WTC11 (cell line): ENCODE data around the gene ERFL. TPM values are rescaled to one million over a fixed set of nuclear protein-coding genes. Genes with fewer than 3 reads are reported as not detected.

ENCODE experiments used
- ATAC-seq: fragments of 200-7000 bp; cut with Tn5 transposase; 2 replicates; pipeline ENCODE4 v1.10.0; 2021; ENCODE audit warnings: mild to moderate bottlenecking, moderate library complexity
- CTCF ChIA-PET: fragments of 300-600 bp; sonication (Branson Sonifier 250); formaldehyde crosslinking; loops from one replicate; lab custom pipeline; 2021; ENCODE audit warnings: antibody characterized with exemption; lab: Charles Lee
- POLR2A ChIA-PET: fragments of 350-600 bp; sonication (Branson Sonifier 250); formaldehyde crosslinking; loops from one replicate; lab custom pipeline; 2021; ENCODE audit warnings: antibody characterized with exemption; lab: Charles Lee
- DNase-seq: peaks from one replicate; pipeline ENCODE4 v3.0.0; 2021; ENCODE audit warnings: low spot score
- H3K27ac Mint-ChIP-seq: 2 replicates; pipeline ENCODE4 v1.8.0; 2021; ENCODE audit warnings: mixed read lengths
- H3K27me3 Mint-ChIP-seq: 2 replicates; pipeline ENCODE4 v1.8.0; 2021; ENCODE audit warnings: low read depth, mild to moderate bottlenecking, moderate library complexity, mixed read lengths
- H3K36me3 Mint-ChIP-seq: 2 replicates; pipeline ENCODE4 v1.8.0; 2021; ENCODE audit warnings: mixed read lengths
- H3K4me1 Mint-ChIP-seq: 2 replicates; pipeline ENCODE4 v1.8.0; 2022; ENCODE audit warnings: mixed read lengths
- H3K4me3 Mint-ChIP-seq: 2 replicates; pipeline ENCODE4 v1.8.0; 2021; ENCODE audit warnings: mild to moderate bottlenecking, moderate library complexity, mixed read lengths
- H3K9me3 Mint-ChIP-seq: 2 replicates; pipeline ENCODE4 v1.8.0; 2021; ENCODE audit warnings: mixed read lengths
- EMX1 ChIP-seq: fragments of 250-450 bp; sonication (Bioruptor Pico); IDR thresholded peaks from 2 replicates; pipeline ENCODE4 v1.8.0; 2021; ENCODE audit warnings: mild to moderate bottlenecking
- GABPB1 ChIP-seq: sonication (generic); formaldehyde crosslinking; IDR thresholded peaks from 2 replicates; pipeline ENCODE4 v1.8.1; 2023; ENCODE audit warnings: mild to moderate bottlenecking, missing genetic modification reagents
- GRHL2 ChIP-seq: fragments of 250-450 bp; sonication (Bioruptor Pico); IDR thresholded peaks from 2 replicates; pipeline ENCODE4 v1.8.0; 2022; ENCODE audit warnings: mild to moderate bottlenecking, moderate library complexity; ENCODE audit not compliant: insufficient replicate concordance, severe bottlenecking
- MXD4 ChIP-seq: fragments of 250-450 bp; sonication (Bioruptor Pico); IDR thresholded peaks from 2 replicates; pipeline ENCODE4 v1.8.0; 2021; ENCODE audit warnings: mild to moderate bottlenecking, moderate library complexity, borderline replicate concordance
- NFE2L1 ChIP-seq: sonication (generic); formaldehyde crosslinking; IDR thresholded peaks from 2 replicates; pipeline ENCODE4 v1.8.1; 2023; ENCODE audit warnings: missing genetic modification reagents
- NR1H2 ChIP-seq: sonication (generic); formaldehyde crosslinking; IDR thresholded peaks from 2 replicates; pipeline ENCODE4 v1.9.0; 2021; ENCODE audit warnings: mild to moderate bottlenecking, moderate library complexity, missing genetic modification reagents
- PRRX2 ChIP-seq: fragments of 250-450 bp; sonication (Bioruptor Pico); IDR thresholded peaks from 2 replicates; pipeline ENCODE4 v1.8.0; 2021; ENCODE audit warnings: mild to moderate bottlenecking
- RELA ChIP-seq: sonication (generic); formaldehyde crosslinking; IDR thresholded peaks from 2 replicates; pipeline ENCODE4 v1.8.1; 2022; ENCODE audit warnings: missing genetic modification reagents, mild to moderate bottlenecking, borderline replicate concordance
- ZNF219 ChIP-seq: sonication (generic); formaldehyde crosslinking; IDR thresholded peaks from 2 replicates; pipeline ENCODE4 v1.8.0; 2023; ENCODE audit warnings: missing genetic modification reagents, mild to moderate bottlenecking, borderline replicate concordance
- ZNF423 ChIP-seq: fragments of 250-450 bp; sonication (Bioruptor Pico); IDR thresholded peaks from 2 replicates; pipeline ENCODE4 v2.1.2; 2022; ENCODE audit warnings: mild to moderate bottlenecking, moderate library complexity
- total RNA-seq: library from RNA; stranded (reverse); gene quantifications from 3 replicates; pipeline ENCODE4 v1.2.3, GENCODE V29; 2021
- TF ChIP-seq, protein P1 (sequence below): sonication (generic); formaldehyde crosslinking; IDR thresholded peaks from 2 replicates; pipeline ENCODE4 v1.8.0; 2023; ENCODE audit warnings: mild to moderate bottlenecking, missing genetic modification reagents
- TF ChIP-seq, protein P2 (sequence below): fragments of 200-600 bp; IDR thresholded peaks from 2 replicates; pipeline ENCODE4 v1.8.0; 2022; ENCODE audit warnings: antibody characterized with exemption
- TF ChIP-seq, protein P3 (sequence below): sonication (generic); formaldehyde crosslinking; IDR thresholded peaks from 2 replicates; pipeline ENCODE4 v1.8.0; 2022; ENCODE audit warnings: missing genetic modification reagents
- TF ChIP-seq, protein P4 (sequence below): fragments of 250-450 bp; sonication (Bioruptor Pico); IDR thresholded peaks from 2 replicates; pipeline ENCODE4 v2.1.2; 2022; ENCODE audit warnings: mild to moderate bottlenecking, moderate library complexity
- TF ChIP-seq, protein P5 (sequence below): fragments of 250-450 bp; sonication (Bioruptor Pico); IDR thresholded peaks from 2 replicates; pipeline ENCODE4 v1.8.0; 2021; ENCODE audit warnings: mild to moderate bottlenecking
- TF ChIP-seq, protein P6 (sequence below): sonication (generic); formaldehyde crosslinking; IDR thresholded peaks from 2 replicates; pipeline ENCODE4 v1.8.0; 2022; ENCODE audit warnings: mild to moderate bottlenecking, missing genetic modification reagents

ERFL gene
- total RNA-seq, 1 experiment from 2014 or later: 0.31 TPM

DNA sequence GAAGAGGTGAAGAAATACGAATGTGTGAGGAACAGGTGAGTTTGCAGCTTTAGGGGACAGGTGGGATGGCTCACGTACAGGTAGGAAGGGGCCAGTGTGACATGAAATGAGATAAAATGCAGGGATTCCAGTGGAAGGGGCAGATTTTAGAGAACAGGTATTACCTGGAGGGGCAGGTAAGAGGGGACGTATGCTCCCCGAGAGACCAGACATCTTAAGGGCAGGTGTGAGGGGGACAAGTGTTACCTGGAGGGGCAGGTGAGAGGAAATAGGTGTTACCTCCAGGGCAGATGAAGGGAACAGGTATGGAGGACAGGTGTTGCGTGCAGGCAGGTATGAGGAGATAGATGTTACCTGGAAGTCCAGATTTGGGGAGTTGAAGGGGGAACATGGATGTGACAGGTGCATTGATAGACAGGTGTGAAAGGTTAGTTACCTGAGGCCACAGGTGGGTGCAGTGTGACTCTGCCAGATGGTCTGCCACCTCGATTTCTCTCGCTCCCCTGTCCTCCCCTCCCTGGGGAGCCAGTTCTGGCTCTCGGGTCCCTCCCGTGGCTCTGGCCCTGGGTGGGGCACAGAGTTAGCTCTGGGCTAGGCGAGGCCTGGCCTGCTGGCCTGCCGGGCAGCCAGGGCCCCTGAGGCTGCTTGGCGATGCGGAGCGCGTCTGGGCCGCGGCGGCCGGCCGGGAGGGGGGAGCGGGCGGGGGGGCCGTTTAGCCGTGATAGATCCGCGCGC is 2.1 kb downstream of the ERFL start:
- ChIA-PET POLR2A (interaction anchor here (0.5 kb wide), 1 partner anchor 94 kb away, joined by 5 read pairs; no protein-coding TSS in a partner anchor), CTCF (no interaction called here)
- H3K4me1 Mint-ChIP-seq: peaks cover 28% of the 10 kb centered on the region
- TF ChIP-seq EMX1 (no peak), GABPB1 (CRISPR knock-in tag) (no peak), RELA (CRISPR knock-in tag) (no peak), PRRX2 (CRISPR knock-in tag) (no peak), ZNF423 (CRISPR knock-in tag) (no peak), NR1H2 (CRISPR knock-in tag) (no peak), GRHL2 (no peak), ZNF219 (CRISPR knock-in tag) (no peak), MXD4 (CRISPR knock-in tag) (no peak), NFE2L1 (CRISPR knock-in tag) (no peak)
- TF ChIP-seq, protein P1, sequence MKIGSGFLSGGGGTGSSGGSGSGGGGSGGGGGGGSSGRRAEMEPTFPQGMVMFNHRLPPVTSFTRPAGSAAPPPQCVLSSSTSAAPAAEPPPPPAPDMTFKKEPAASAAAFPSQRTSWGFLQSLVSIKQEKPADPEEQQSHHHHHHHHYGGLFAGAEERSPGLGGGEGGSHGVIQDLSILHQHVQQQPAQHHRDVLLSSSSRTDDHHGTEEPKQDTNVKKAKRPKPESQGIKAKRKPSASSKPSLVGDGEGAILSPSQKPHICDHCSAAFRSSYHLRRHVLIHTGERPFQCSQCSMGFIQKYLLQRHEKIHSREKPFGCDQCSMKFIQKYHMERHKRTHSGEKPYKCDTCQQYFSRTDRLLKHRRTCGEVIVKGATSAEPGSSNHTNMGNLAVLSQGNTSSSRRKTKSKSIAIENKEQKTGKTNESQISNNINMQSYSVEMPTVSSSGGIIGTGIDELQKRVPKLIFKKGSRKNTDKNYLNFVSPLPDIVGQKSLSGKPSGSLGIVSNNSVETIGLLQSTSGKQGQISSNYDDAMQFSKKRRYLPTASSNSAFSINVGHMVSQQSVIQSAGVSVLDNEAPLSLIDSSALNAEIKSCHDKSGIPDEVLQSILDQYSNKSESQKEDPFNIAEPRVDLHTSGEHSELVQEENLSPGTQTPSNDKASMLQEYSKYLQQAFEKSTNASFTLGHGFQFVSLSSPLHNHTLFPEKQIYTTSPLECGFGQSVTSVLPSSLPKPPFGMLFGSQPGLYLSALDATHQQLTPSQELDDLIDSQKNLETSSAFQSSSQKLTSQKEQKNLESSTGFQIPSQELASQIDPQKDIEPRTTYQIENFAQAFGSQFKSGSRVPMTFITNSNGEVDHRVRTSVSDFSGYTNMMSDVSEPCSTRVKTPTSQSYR: no peak
- TF ChIP-seq, protein P2, sequence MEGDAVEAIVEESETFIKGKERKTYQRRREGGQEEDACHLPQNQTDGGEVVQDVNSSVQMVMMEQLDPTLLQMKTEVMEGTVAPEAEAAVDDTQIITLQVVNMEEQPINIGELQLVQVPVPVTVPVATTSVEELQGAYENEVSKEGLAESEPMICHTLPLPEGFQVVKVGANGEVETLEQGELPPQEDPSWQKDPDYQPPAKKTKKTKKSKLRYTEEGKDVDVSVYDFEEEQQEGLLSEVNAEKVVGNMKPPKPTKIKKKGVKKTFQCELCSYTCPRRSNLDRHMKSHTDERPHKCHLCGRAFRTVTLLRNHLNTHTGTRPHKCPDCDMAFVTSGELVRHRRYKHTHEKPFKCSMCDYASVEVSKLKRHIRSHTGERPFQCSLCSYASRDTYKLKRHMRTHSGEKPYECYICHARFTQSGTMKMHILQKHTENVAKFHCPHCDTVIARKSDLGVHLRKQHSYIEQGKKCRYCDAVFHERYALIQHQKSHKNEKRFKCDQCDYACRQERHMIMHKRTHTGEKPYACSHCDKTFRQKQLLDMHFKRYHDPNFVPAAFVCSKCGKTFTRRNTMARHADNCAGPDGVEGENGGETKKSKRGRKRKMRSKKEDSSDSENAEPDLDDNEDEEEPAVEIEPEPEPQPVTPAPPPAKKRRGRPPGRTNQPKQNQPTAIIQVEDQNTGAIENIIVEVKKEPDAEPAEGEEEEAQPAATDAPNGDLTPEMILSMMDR: no peak
- TF ChIP-seq, protein P3, sequence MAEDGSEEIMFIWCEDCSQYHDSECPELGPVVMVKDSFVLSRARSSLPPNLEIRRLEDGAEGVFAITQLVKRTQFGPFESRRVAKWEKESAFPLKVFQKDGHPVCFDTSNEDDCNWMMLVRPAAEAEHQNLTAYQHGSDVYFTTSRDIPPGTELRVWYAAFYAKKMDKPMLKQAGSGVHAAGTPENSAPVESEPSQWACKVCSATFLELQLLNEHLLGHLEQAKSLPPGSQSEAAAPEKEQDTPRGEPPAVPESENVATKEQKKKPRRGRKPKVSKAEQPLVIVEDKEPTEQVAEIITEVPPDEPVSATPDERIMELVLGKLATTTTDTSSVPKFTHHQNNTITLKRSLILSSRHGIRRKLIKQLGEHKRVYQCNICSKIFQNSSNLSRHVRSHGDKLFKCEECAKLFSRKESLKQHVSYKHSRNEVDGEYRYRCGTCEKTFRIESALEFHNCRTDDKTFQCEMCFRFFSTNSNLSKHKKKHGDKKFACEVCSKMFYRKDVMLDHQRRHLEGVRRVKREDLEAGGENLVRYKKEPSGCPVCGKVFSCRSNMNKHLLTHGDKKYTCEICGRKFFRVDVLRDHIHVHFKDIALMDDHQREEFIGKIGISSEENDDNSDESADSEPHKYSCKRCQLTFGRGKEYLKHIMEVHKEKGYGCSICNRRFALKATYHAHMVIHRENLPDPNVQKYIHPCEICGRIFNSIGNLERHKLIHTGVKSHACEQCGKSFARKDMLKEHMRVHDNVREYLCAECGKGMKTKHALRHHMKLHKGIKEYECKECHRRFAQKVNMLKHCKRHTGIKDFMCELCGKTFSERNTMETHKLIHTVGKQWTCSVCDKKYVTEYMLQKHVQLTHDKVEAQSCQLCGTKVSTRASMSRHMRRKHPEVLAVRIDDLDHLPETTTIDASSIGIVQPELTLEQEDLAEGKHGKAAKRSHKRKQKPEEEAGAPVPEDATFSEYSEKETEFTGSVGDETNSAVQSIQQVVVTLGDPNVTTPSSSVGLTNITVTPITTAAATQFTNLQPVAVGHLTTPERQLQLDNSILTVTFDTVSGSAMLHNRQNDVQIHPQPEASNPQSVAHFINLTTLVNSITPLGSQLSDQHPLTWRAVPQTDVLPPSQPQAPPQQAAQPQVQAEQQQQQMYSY (CRISPR knock-in tag): no peak
- TF ChIP-seq, protein P4, sequence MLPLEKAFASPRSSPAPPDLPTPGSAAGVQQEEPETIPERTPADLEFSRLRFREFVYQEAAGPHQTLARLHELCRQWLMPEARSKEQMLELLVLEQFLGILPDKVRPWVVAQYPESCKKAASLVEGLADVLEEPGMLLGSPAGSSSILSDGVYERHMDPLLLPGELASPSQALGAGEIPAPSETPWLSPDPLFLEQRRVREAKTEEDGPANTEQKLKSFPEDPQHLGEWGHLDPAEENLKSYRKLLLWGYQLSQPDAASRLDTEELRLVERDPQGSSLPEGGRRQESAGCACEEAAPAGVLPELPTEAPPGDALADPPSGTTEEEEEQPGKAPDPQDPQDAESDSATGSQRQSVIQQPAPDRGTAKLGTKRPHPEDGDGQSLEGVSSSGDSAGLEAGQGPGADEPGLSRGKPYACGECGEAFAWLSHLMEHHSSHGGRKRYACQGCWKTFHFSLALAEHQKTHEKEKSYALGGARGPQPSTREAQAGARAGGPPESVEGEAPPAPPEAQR: no peak
- TF ChIP-seq, protein P5, sequence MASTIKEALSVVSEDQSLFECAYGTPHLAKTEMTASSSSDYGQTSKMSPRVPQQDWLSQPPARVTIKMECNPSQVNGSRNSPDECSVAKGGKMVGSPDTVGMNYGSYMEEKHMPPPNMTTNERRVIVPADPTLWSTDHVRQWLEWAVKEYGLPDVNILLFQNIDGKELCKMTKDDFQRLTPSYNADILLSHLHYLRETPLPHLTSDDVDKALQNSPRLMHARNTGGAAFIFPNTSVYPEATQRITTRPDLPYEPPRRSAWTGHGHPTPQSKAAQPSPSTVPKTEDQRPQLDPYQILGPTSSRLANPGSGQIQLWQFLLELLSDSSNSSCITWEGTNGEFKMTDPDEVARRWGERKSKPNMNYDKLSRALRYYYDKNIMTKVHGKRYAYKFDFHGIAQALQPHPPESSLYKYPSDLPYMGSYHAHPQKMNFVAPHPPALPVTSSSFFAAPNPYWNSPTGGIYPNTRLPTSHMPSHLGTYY (CRISPR knock-in tag): no peak
- TF ChIP-seq, protein P6, sequence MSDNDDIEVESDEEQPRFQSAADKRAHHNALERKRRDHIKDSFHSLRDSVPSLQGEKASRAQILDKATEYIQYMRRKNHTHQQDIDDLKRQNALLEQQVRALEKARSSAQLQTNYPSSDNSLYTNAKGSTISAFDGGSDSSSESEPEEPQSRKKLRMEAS (CRISPR knock-in tag): no peak
- DNase-seq (no peak), ATAC-seq (no peak)
- H3K9me3 Mint-ChIP-seq: no peaks in the 10 kb centered on the region
- no peak overlapping the region for H3K27ac Mint-ChIP-seq
- H3K4me3 Mint-ChIP-seq: no peak overlapping the region
- H3K27me3 Mint-ChIP-seq: peaks cover 26% of the 10 kb centered on the region
- H3K36me3 Mint-ChIP-seq: no peaks in the 10 kb centered on the region
